Fibroblast of villous mesenchyme (primary cell): ENCODE data around the gene SLC39A11. TPM values are rescaled to one million over a fixed set of nuclear protein-coding genes. Genes with fewer than 3 reads are reported as not detected.

ENCODE experiments used
- DNase-seq: peaks from one replicate; pipeline ENCODE4 v3.0.0-alpha.2; 2010; ENCODE audit warnings: low read depth
- H3K4me3 ChIP-seq: 2 replicates; pipeline ENCODE4 v1.5.1; 2011; ENCODE audit warnings: low read depth, mild to moderate bottlenecking, low read length
- total RNA-seq: library from RNA; depleted of rRNA; stranded (reverse); fragments of >200 nt; gene quantifications from 2 replicates; pipeline ENCODE4 v1.2.3, GENCODE V29; 2012
- TF ChIP-seq, protein P1 (sequence below): IDR thresholded peaks from 2 replicates; pipeline ENCODE4 v1.5.1; 2012; ENCODE audit warnings: low read depth, mild to moderate bottlenecking, low read length; ENCODE audit not compliant: insufficient read depth

The SLC39A11 gene
- total RNA-seq, 1 donor = 16.0 TPM

DNA sequence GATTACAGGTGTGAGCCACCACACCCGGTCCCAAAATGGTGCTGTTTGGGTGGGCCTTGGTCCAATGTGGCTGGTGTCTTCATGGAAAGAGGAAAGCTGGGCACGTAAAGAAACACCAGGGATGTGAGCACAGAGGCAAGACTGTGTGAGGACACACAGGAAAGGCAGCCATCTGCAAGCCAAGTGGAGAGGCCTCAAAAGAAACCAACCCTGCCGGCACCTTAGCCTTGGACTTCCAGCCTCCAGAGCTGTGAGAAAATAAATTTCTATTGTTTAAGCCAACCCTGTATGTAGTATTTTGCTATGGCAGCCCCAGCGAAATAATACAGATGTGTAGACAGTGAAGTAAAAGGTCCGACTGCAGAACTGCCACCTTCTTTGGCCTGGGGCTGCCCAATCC lies 68.7 kb downstream of the SLC39A11 start:
- no peak for DNase-seq
- TF ChIP-seq, protein P1, sequence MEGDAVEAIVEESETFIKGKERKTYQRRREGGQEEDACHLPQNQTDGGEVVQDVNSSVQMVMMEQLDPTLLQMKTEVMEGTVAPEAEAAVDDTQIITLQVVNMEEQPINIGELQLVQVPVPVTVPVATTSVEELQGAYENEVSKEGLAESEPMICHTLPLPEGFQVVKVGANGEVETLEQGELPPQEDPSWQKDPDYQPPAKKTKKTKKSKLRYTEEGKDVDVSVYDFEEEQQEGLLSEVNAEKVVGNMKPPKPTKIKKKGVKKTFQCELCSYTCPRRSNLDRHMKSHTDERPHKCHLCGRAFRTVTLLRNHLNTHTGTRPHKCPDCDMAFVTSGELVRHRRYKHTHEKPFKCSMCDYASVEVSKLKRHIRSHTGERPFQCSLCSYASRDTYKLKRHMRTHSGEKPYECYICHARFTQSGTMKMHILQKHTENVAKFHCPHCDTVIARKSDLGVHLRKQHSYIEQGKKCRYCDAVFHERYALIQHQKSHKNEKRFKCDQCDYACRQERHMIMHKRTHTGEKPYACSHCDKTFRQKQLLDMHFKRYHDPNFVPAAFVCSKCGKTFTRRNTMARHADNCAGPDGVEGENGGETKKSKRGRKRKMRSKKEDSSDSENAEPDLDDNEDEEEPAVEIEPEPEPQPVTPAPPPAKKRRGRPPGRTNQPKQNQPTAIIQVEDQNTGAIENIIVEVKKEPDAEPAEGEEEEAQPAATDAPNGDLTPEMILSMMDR = no peak

DNA sequence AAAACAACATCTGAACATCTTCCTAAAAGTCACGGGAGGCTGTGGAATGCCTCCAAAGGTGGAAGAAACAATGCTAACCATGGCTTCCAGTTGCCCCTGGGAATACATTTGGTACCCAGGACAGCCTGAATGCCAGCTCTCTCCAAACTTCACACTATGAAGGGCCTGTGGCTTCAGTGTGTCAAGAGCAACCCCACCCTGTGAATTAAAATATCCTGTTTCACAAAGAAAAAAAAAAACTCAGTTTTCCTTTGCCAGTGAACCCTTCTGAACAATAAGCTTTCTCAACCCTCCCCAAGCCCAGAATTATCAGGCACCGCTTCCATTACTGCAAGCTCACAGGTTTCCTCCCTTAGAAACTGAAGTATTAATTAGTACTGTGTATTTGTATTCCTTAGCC lies 69.8 kb downstream of the SLC39A11 start:
- H3K4me3 ChIP-seq = no peak overlapping the region
- DNase-seq = no peak

More for the DNA sequence above, 68.7 kb downstream of the SLC39A11 start:
- no peak overlapping the region for H3K4me3 ChIP-seq

DNA sequence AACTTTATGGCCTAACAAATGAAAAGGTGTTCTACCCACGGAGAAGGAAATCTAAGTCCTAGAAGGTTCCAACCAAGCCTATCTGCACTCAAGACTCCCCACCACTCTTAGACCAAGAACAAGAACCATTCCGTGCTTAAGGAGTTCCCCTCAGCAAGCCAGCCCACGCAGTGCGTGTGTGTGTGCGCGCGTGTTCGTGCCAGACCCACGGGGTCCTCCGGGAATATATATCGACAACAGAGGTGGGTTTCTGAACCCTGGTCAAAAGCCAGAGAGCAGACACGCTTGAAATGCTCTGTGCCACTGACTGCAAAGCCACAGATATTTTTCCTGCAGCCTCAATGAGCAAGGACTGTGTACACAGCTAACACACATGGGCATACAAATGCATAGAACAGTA lies 70.7 kb downstream of the SLC39A11 start:
- no peak overlapping the region for H3K4me3 ChIP-seq
- TF ChIP-seq, protein P1 = no peak
- DNase-seq = no peak

More for the DNA sequence above, 69.8 kb downstream of the SLC39A11 start:
- TF ChIP-seq, protein P1 = no peak

DNA sequence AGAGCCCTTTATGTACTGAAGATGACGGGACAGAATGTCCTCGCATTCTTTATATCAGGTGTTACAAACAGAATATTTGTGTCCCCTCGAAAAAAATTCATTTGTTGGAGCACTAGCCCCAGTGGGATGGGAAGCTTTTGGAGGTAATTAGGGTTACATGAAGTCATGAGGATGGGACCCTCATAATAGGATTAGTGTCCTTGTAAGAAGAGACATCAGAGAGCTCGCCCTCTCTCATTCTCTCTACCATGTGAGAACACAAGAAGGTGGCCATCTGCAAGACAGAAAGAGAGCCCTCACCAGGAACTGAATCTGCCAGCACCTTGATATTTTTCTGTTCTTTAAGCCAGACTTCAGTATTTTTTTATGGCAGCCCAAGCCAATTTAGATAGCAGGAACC lies 72.4 kb downstream of the SLC39A11 start:
- H3K4me3 ChIP-seq = no peak overlapping the region
- TF ChIP-seq, protein P1 = no peak
- DNase-seq = no peak

DNA sequence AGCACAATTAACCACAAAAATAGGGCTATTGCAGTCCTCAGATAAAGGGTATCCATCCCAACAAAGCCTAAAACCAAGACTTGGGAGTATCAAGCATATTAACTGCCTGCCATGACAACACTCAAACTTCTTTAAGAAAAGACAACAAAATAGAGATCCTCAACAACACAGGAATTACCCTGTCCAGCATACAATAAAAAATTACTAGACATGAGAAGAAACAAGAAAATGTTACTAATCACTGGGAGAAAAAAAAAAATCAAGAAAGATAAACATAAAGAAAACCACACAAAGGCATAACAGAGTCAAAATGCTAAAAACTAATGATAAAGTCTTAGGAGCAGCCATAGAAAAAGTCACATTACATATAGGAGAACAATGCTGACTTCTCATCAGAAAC lies 73.9 kb downstream of the SLC39A11 start:
- DNase-seq = no peak
- TF ChIP-seq, protein P1 = no peak
- no peak overlapping the region for H3K4me3 ChIP-seq

DNA sequence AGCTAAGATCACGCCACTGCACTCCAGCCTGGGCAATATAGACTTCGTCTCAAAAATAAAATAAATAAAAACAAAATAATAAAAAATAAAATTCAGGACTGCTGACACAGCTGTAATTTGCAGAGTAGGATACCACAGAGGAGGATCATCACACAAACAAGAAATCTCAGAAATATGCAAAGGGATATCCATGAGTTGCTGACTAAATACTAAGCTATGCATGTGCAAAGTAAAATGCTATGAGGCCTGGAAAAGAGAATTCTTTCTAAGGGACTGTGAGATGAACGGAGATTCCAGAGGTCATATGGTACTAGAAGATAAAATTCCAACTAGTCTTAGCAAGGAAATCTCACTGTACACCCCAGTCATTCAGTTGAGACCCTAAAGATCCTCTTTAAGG lies 74.8 kb downstream of the SLC39A11 start:
- TF ChIP-seq, protein P1 = no peak
- peak; percentile 57 for DNase-seq
- H3K4me3 ChIP-seq = no peak overlapping the region

DNA sequence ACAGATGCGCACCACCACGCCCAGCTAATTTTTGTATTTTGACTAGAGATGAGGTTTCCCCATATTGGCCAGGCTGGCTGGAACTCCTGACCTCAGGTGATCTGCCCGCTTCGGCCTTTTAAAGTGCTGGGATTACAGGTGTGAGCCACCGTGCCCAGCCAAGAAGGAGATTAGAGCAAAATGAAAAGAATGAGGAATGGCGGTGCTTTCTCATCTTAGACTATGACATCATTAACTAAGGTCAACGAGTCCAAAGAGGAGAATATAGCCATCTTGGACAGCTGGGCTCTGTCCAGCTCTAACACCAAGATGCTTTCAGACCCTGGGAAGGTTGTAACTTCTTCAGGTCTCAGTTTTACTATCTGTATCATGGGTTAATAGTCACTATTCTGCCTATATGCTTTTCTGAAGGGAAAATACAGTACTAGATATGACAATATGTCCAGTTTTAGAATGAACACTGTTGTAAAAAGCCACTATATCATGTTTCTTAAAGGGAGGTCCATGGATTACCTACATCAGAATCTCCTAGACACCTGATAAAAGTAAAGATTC lies 76.7 kb downstream of the SLC39A11 start:
- TF ChIP-seq, protein P1 = no peak

More for the DNA sequence above, 76.7 kb downstream of the SLC39A11 start:
- no peak overlapping the region for H3K4me3 ChIP-seq
- DNase-seq = no peak
